Measurements from ENCODE around the gene MCHR2.

MCHR2 gene

GRCh38 chr6:99991955-99992354, 2.1 kb downstream of the MCHR2 start:
- Histone ChIP-seq H3K4me1 (ENCODE audit: low read length) (no peaks in the 10 kb centered on the region), H3F3A (ENCODE audit: insufficient read depth, low read length) (no peaks in the 10 kb centered on the region)

GRCh38 chr6:99980741-99981140, 13.3 kb downstream of the MCHR2 start:
- H2AFZ ChIP-seq (ENCODE audit: low read length), result no peak overlapping the region
- no peak overlapping the region for H3K27ac ChIP-seq (ENCODE audit: low read length)
- TF ChIP-seq CTCF (IDR thresholded peaks at IDR 0.05; ENCODE audit: low read length) (no peak), EZH2 (optimal IDR thresholded peaks at IDR 0.05; ENCODE audit: low read depth, low read length) (no peak), EZH2phosphoT487 (IDR thresholded peaks at IDR 0.05; ENCODE audit: low read length) (no peak)
- no peaks in the 10 kb centered on the region for H3K9me2 ChIP-seq (replicated peaks; ENCODE audit: insufficient read depth, low read length)
- no peaks in the 10 kb centered on the region for H3K27me3 ChIP-seq (replicated peaks; ENCODE audit: insufficient read depth, low read length)
- no peak overlapping the region for H3K4me3 ChIP-seq (ENCODE audit: low read length)
- H3K4me1 ChIP-seq (ENCODE audit: low read length), result no peaks in the 10 kb centered on the region
- no peak overlapping the region for H3K9ac ChIP-seq (ENCODE audit: low read length)
- no peaks in the 10 kb centered on the region for H4K20me1 ChIP-seq (ENCODE audit: insufficient read depth, low read length)
- H3K9me3 ChIP-seq (replicated peaks; ENCODE audit: insufficient read depth, low read length), result no peaks in the 10 kb centered on the region
- no peak overlapping the region for H3K4me2 ChIP-seq (ENCODE audit: low read depth, low read length)
- no peaks in the 10 kb centered on the region for H3K79me2 ChIP-seq (ENCODE audit: low read length)
- no peaks in the 10 kb centered on the region for H3F3A ChIP-seq (ENCODE audit: insufficient read depth, low read length)
- H3K36me3 ChIP-seq (replicated peaks; ENCODE audit: insufficient read depth, low read length), result no peaks in the 10 kb centered on the region
- DNase-seq, result no peak

More at GRCh38 chr6:99991955-99992354, 2.1 kb downstream of the MCHR2 start:
- H3K36me3 ChIP-seq (replicated peaks; ENCODE audit: insufficient read depth, low read length), result no peaks in the 10 kb centered on the region
- no peak overlapping the region for H3K4me3 ChIP-seq (ENCODE audit: low read length)
- no peak overlapping the region for H3K27ac ChIP-seq (ENCODE audit: low read length)
- H4K20me1 ChIP-seq (ENCODE audit: insufficient read depth, low read length), result no peaks in the 10 kb centered on the region
- H3K27me3 ChIP-seq (replicated peaks; ENCODE audit: insufficient read depth, low read length), result no peaks in the 10 kb centered on the region
- no peak overlapping the region for H3K9ac ChIP-seq (ENCODE audit: low read length)
- no peak for DNase-seq
- no peaks in the 10 kb centered on the region for H3K9me2 ChIP-seq (replicated peaks; ENCODE audit: insufficient read depth, low read length)
- no peak overlapping the region for H2AFZ ChIP-seq (ENCODE audit: low read length)
- no peak for TF ChIP-seq EZH2phosphoT487 (IDR thresholded peaks at IDR 0.05; ENCODE audit: low read length)
- TF ChIP-seq CTCF (IDR thresholded peaks at IDR 0.05; ENCODE audit: low read length), result no peak
- no peak for TF ChIP-seq EZH2 (optimal IDR thresholded peaks at IDR 0.05; ENCODE audit: low read depth, low read length)
- H3K79me2 ChIP-seq (ENCODE audit: low read length), result no peaks in the 10 kb centered on the region
- no peaks in the 10 kb centered on the region for H3K9me3 ChIP-seq (replicated peaks; ENCODE audit: insufficient read depth, low read length)
- H3K4me2 ChIP-seq (ENCODE audit: low read depth, low read length), result no peak overlapping the region

DNA sequence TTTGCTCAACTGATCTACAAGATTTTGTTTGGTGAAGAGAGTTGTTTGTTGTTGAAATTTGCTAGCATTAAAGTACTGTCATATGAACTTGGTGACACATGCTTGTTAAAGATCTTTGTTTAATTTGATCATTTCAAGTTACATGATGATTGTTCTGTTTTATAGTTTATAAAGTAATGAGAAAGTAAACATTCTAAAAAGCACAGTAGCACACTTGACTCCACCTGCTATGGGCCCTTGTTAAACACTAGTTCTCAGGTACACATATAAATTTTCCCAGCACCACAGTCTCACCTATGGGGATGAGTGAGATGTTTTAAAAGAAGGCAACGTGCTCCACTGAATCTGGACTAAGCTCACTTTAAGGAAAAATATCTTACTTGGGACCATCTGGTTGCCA, 14.1 kb downstream of the MCHR2 start:
- Histone ChIP-seq H3K36me3 (replicated peaks; ENCODE audit: insufficient read depth, low read length) (no peaks in the 10 kb centered on the region), H3K4me2 (ENCODE audit: low read depth, low read length) (no peak overlapping the region), H3K4me3 (ENCODE audit: low read length) (no peak overlapping the region), H3K27ac (ENCODE audit: low read length) (no peak overlapping the region), H3K79me2 (ENCODE audit: low read length) (no peaks in the 10 kb centered on the region), H3K9ac (ENCODE audit: low read length) (no peak overlapping the region), H2AFZ (ENCODE audit: low read length) (no peak overlapping the region), H4K20me1 (ENCODE audit: insufficient read depth, low read length) (no peaks in the 10 kb centered on the region), H3K9me3 (replicated peaks; ENCODE audit: insufficient read depth, low read length) (no peaks in the 10 kb centered on the region), H3K4me1 (ENCODE audit: low read length) (no peaks in the 10 kb centered on the region), H3F3A (ENCODE audit: insufficient read depth, low read length) (no peaks in the 10 kb centered on the region), H3K9me2 (replicated peaks; ENCODE audit: insufficient read depth, low read length) (no peaks in the 10 kb centered on the region), H3K27me3 (replicated peaks; ENCODE audit: insufficient read depth, low read length) (no peaks in the 10 kb centered on the region)
- no peak for TF ChIP-seq CTCF (IDR thresholded peaks at IDR 0.05; ENCODE audit: low read length)
- no peak for TF ChIP-seq EZH2phosphoT487 (IDR thresholded peaks at IDR 0.05; ENCODE audit: low read length)
- no peak for TF ChIP-seq EZH2 (optimal IDR thresholded peaks at IDR 0.05; ENCODE audit: low read depth, low read length)
- no peak for DNase-seq
